Esophagus squamous epithelium (tissue), 5 donors: ENCODE measurements around the gene ADAMTS12. TPM values are rescaled to one million over a fixed set of nuclear protein-coding genes. Genes with fewer than 3 reads are reported as not detected.

Experiments
- DNase-seq: peaks from one replicate; lab custom pipeline; 2025; lab: John Stamatoyannopoulos, UW
- H3K27ac ChIP-seq, 4 donors: fragments of 200-600 bp; sonication (generic); one replicate each; pipeline ENCODE4 v1.5.1; 2016 to 2019; ENCODE audit warnings: mild to moderate bottlenecking in 1 of 4
- H3K27me3 ChIP-seq, 4 donors: fragments of 200-600 bp; sonication (generic); 1 replicate in 3 of 4; 2 replicates in 1 of 4; pipeline versions ENCODE4 v1.5.1 to v1.6.0; 2017 to 2021; ENCODE audit warnings: antibody characterized with exemption in 1 of 4
- H3K36me3 ChIP-seq, 3 donors: fragments of 200-600 bp; sonication (generic); one replicate each; pipeline ENCODE4 v1.5.1; 2016 to 2019
- H3K4me1 ChIP-seq, 3 donors: fragments of 200-600 bp; sonication (generic); one replicate each; pipeline ENCODE4 v1.5.1; 2017 to 2019
- H3K4me3 ChIP-seq, 4 donors: fragments of 200-600 bp; sonication (generic); 1 replicate in 3 of 4; 2 replicates in 1 of 4; pipeline ENCODE4 v1.5.1; 2016 to 2019; ENCODE audit warnings: mild to moderate bottlenecking in 2 of 4, moderate library complexity in 1 of 4
- H3K9me3 ChIP-seq, 3 donors: fragments of 200-600 bp; sonication (generic); one replicate each; pipeline ENCODE4 v1.5.1; 2016 to 2019
- CTCF ChIP-seq, 6 experiments: fragments of 450-650 bp in 4 of 6; fragments of 200-600 bp in 2 of 6; sonication (generic) in 2 of 6; IDR thresholded peaks; one replicate each; pipeline ENCODE4 v1.5.1; 2016 to 2019; ENCODE audit warnings: antibody characterized with exemption in 6 of 6, mild to moderate bottlenecking in 4 of 6, moderate library complexity in 4 of 6
- POLR2A ChIP-seq, 4 donors: fragments of 450-650 bp; IDR thresholded peaks; one replicate each; pipeline ENCODE4 v1.6.1; 2017; ENCODE audit warnings: antibody characterized with exemption in 4 of 4, mild to moderate bottlenecking in 4 of 4, moderate library complexity in 3 of 4
- WGBS, 2 donors: methylation state at CpG; one replicate each; pipeline ENCODE4 v1.1.5; 2018; 5-methylcytosine and 5-hydroxymethylcytosine counted together
- intact Hi-C: fragments of 100-400 bp; cut with DNase I; formaldehyde crosslinking; loops from one replicate; pipeline ENCODE4 v1.15.0; 2022
- total RNA-seq, 4 donors: library from RNA; depleted of rRNA; stranded (reverse); fragments of >200 nt; gene quantifications; one replicate each; pipeline ENCODE4 v1.1.0, GENCODE V29; 2016
- donor health status: DM: yes; HTN: yes; CAD: no.

The ADAMTS12 gene
- total RNA-seq, 4 donors from 2014 or later, result 0.73 to 1.3 (median 0.76) TPM; not detected in 1

- intact Hi-C loops, result no loop called here
- TF ChIP-seq POLR2A (IDR thresholded peaks at IDR 0.05), result no peak
- TF ChIP-seq CTCF (IDR thresholded peaks at IDR 0.05), result no peak
- Histone ChIP-seq H3K9me3 (no peaks in the 10 kb centered on the region), H3K4me3 (no peak overlapping the region), H3K4me1 (no peaks in the 10 kb centered on the region), H3K27ac (no peak overlapping the region), H3K36me3 (no peaks in the 10 kb centered on the region), H3K27me3 (no peaks in the 10 kb centered on the region)
- WGBS, 2 donors, result 46 to 54% methylated on average over 3 of the region's 3 CpGs
- no peak for DNase-seq
Observed at GRCh38 chr5:33738097-33738496, 153.7 kb downstream of the ADAMTS12 start.

- TF ChIP-seq POLR2A (IDR thresholded peaks at IDR 0.05), result no peak
- no peak for TF ChIP-seq CTCF (IDR thresholded peaks at IDR 0.05)
- no peaks in the 10 kb centered on the region for H3K4me1 ChIP-seq
- no peaks in the 10 kb centered on the region for H3K36me3 ChIP-seq
- H3K4me3 ChIP-seq, result no peak overlapping the region
- no peaks in the 10 kb centered on the region for H3K9me3 ChIP-seq
- no peak overlapping the region for H3K27ac ChIP-seq
- intact Hi-C loops, result no loop called here
- WGBS, 2 donors, result 69 to 79% methylated on average over 2 of the region's 2 CpGs
- H3K27me3 ChIP-seq, result no peaks in the 10 kb centered on the region
- no peak for DNase-seq
Observed at GRCh38 chr5:33737697-33738096, 154.1 kb downstream of the ADAMTS12 start.

GRCh38 chr5:33737284-33737683 lies 154.5 kb downstream of the ADAMTS12 start:
- TF ChIP-seq CTCF (IDR thresholded peaks at IDR 0.05) (no peak), POLR2A (IDR thresholded peaks at IDR 0.05) (no peak)
- no peak overlapping the region for H3K27ac ChIP-seq
- no peak for DNase-seq
- H3K36me3 ChIP-seq, result no peaks in the 10 kb centered on the region
- no peaks in the 10 kb centered on the region for H3K27me3 ChIP-seq
- no peaks in the 10 kb centered on the region for H3K9me3 ChIP-seq
- no peaks in the 10 kb centered on the region for H3K4me1 ChIP-seq
- intact Hi-C loops, result no loop called here
- no peak overlapping the region for H3K4me3 ChIP-seq
- WGBS, 2 donors, result 67 to 81% methylated on average over 1 of the region's 1 CpG

- no peak overlapping the region for H3K4me3 ChIP-seq
- TF ChIP-seq POLR2A (IDR thresholded peaks at IDR 0.05) (no peak), CTCF (IDR thresholded peaks at IDR 0.05) (no peak)
- WGBS, 2 donors, result 44 to 54% methylated on average over 3 of the region's 3 CpGs
Observed at GRCh38 chr5:33736510-33736909, 155.3 kb downstream of the ADAMTS12 start.

GRCh38 chr5:33735072-33735471 lies 156.7 kb downstream of the ADAMTS12 start:
- H3K27me3 ChIP-seq, result no peaks in the 10 kb centered on the region
- no peaks in the 10 kb centered on the region for H3K9me3 ChIP-seq
- DNase-seq, result no peak
- 51 to 68% methylated on average over 4 of the region's 4 CpGs for WGBS, 2 donors
- H3K36me3 ChIP-seq, result no peaks in the 10 kb centered on the region
- no peaks in the 10 kb centered on the region for H3K4me1 ChIP-seq
- intact Hi-C loops, result no loop called here
- H3K27ac ChIP-seq, result no peak overlapping the region
- no peak for TF ChIP-seq CTCF (IDR thresholded peaks at IDR 0.05)
- no peak for TF ChIP-seq POLR2A (IDR thresholded peaks at IDR 0.05)
- H3K4me3 ChIP-seq, result no peak overlapping the region

More at GRCh38 chr5:33736510-33736909, 155.3 kb downstream of the ADAMTS12 start:
- no peaks in the 10 kb centered on the region for H3K9me3 ChIP-seq
- intact Hi-C loops, result no loop called here
- no peaks in the 10 kb centered on the region for H3K27me3 ChIP-seq
- H3K4me1 ChIP-seq, result no peaks in the 10 kb centered on the region
- H3K27ac ChIP-seq, result no peak overlapping the region
- no peak for DNase-seq
- no peaks in the 10 kb centered on the region for H3K36me3 ChIP-seq
